Spinal cord (tissue), 10 donors: Measurements from ENCODE around the gene ADSL. TPM values are rescaled to one million over a fixed set of nuclear protein-coding genes. Genes with fewer than 3 reads are reported as not detected.

Source experiments
- DNase-seq, 6 donors: peaks; one replicate each; pipeline versions ENCODE4 v3.0.0 to v3.0.0-alpha.2; 2013 to 2015; ENCODE audit warnings: low spot score in 6 of 6, low read depth in 4 of 6
- H3K27ac ChIP-seq: one replicate; pipeline ENCODE4 v1.5.1; 2013; ENCODE audit warnings: low read depth, low read length, control low read depth
- H3K27me3 ChIP-seq: one replicate; pipeline ENCODE4 v1.6.1; 2013; ENCODE audit warnings: low read length; ENCODE audit not compliant: control insufficient read depth, insufficient read depth
- H3K36me3 ChIP-seq: one replicate; pipeline ENCODE4 v1.6.1; 2013; ENCODE audit warnings: low read length; ENCODE audit not compliant: control insufficient read depth, insufficient read depth
- H3K4me1 ChIP-seq: one replicate; pipeline ENCODE4 v1.6.1; 2013; ENCODE audit warnings: low read length; ENCODE audit not compliant: control insufficient read depth, insufficient read depth
- H3K4me3 ChIP-seq: one replicate; pipeline ENCODE4 v1.5.1; 2013; ENCODE audit warnings: low read depth, low read length, control low read depth
- H3K9me3 ChIP-seq: one replicate; pipeline ENCODE4 v1.6.1; 2013; ENCODE audit warnings: low read length; ENCODE audit not compliant: control insufficient read depth, insufficient read depth
- WGBS: methylation state at CpG from one replicate; pipeline ENCODE4 v1.1.5; 2013; ENCODE audit warnings: missing lambda C conversion rate; ENCODE audit not compliant: insufficient coverage; 5-methylcytosine and 5-hydroxymethylcytosine counted together
- polyA plus RNA-seq, 2 donors: library from polyadenylated mRNA; unstranded; fragments of 120-200 nt; gene quantifications; one replicate each; pipeline ENCODE4 v1.2.1, GENCODE V29; 2013; ENCODE audit not compliant: insufficient read length in 2 of 2
- total RNA-seq, 2 donors: library from RNA; depleted of rRNA in 1 of 2; stranded (reverse); fragments of 120-200 nt in 1 of 2; fragments of >200 nt in 1 of 2; gene quantifications; one replicate each; pipeline versions ENCODE4 v1.2.3 to v1.2.4, GENCODE V29; 2013 to 2014
- donor health status: healthy.

The ADSL gene
- total and polyA plus RNA-seq, 4 donors = 50.3 to 77.2 (median 64.2) TPM

DNA sequence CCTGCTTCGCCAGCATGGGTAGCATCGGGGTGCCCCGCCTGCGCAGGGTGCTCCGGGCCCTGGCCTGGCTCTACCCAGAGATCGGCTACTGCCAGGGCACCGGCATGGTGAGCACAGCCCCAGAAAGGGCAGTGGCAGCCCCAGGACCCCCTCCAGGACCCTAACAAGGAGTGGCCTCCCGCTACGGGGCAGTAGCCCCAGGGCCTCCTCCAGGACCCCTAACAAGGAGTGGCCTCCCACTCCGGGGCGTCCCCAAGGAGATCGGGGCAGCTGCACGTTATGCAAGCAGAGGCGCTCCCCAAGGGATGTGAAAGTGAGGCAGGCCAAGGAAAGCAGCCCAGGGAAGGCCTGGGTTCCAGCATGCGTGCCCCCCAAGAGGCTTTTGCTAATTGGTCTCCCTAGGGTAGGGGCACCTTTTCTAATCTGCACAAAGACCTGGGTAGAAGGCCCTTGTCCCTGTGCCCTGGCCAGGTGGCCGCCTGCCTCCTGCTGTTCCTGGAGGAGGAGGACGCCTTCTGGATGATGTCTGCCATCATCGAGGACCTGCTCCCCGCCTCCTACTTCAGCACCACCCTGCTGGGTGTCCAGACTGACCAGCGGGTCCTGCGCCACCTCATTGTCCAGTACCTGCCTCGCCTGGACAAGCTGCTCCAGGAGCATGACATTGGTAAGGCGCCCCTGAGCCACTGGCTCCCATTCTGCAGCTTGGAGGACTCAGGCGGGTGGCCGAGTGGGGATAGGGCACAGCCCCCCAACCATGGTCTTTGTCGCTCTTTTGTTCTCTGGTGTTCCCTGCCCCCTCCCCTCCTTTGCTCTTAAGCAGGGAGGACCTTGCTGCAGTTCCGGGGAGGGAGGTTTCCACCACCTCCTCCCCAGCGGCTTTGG, 59.1 kb downstream of the ADSL start:
- 92% methylated on average over 26 of the region's 28 CpGs for WGBS
- Histone ChIP-seq H3K36me3 (peaks cover 85% of the 10 kb centered on the region), H3K9me3 (no peaks in the 10 kb centered on the region), H3K27ac (no peak overlapping the region), H3K27me3 (no peaks in the 10 kb centered on the region), H3K4me1 (no peaks in the 10 kb centered on the region), H3K4me3 (no peak overlapping the region)
- DNase-seq = no peak

DNA sequence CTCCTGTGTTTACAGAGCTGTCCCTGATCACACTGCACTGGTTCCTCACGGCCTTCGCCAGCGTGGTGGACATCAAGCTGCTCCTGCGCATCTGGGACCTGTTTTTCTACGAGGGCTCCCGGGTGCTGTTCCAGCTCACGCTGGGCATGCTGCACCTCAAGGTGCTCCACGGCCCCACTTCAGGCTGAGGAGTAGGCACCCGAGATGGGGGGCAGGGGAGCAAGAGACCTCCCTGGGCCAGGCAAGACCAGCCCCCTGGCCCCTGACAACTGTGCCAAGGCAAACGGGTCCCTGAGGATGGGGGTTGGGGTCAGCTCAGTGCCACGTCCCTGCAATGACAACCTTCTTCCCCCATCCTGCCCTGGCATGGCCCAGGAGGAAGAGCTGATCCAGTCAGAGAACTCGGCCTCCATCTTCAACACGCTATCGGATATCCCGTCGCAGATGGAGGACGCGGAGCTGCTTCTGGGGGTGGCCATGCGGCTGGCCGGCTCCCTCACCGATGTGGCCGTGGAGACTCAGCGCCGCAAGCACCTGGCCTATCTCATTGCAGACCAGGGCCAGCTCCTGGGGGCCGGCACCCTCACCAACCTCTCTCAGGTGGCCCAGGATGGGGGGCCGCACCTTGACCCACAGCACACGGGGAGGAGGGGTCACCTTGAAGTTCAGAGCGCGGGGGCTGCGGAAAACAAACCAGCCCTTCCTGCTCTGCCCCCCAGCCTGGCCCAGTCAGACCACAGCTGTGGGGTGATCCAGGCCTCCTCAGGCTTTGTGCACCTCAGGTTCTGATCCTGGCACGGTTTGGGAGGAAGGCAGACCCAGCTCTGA, 60.0 kb downstream of the ADSL start:
- H3K4me3 ChIP-seq = no peak overlapping the region
- DNase-seq = no peak
- no peaks in the 10 kb centered on the region for H3K4me1 ChIP-seq
- H3K9me3 ChIP-seq = no peaks in the 10 kb centered on the region
- peaks cover 86% of the 10 kb centered on the region for H3K36me3 ChIP-seq
- 93% methylated on average over 31 of the region's 31 CpGs for WGBS
- no peak overlapping the region for H3K27ac ChIP-seq
- H3K27me3 ChIP-seq = no peaks in the 10 kb centered on the region

DNA sequence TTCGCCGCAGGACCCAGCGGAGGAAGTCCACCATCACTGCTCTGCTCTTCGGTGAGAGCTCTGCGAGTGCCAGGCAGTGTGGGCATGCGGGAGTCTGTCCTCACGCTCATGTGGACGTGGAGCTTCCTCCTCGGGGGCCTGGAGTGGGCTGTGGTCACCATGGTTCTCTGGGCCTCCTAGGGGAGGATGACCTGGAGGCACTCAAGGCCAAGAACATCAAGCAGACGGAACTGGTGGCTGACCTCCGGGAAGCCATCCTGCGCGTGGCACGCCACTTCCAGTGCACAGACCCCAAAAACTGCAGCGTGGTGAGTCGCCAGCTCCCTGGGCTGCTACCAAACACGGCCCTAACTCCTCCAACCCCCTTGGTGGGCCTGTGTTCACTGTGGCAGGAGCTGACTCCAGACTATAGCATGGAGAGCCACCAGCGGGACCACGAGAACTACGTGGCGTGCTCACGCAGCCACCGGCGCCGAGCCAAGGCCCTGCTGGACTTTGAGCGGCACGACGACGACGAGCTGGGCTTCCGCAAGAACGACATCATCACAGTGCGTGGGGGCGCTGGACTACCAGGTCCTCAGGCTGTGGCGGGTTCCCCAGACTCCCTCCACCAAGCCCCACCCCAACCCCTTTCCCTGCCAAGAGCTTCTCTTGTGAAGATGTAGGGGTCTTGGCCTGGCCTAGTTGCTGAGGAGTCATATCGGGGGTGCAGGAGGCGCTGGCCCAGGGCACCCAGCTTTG, 60.9 kb downstream of the ADSL start:
- WGBS = 93% methylated on average over 34 of the region's 37 CpGs
- no peak for DNase-seq
- Histone ChIP-seq H3K4me3 (no peak overlapping the region), H3K9me3 (no peaks in the 10 kb centered on the region), H3K36me3 (peaks cover 84% of the 10 kb centered on the region), H3K27me3 (no peaks in the 10 kb centered on the region), H3K4me1 (no peaks in the 10 kb centered on the region), H3K27ac (no peak overlapping the region)

DNA sequence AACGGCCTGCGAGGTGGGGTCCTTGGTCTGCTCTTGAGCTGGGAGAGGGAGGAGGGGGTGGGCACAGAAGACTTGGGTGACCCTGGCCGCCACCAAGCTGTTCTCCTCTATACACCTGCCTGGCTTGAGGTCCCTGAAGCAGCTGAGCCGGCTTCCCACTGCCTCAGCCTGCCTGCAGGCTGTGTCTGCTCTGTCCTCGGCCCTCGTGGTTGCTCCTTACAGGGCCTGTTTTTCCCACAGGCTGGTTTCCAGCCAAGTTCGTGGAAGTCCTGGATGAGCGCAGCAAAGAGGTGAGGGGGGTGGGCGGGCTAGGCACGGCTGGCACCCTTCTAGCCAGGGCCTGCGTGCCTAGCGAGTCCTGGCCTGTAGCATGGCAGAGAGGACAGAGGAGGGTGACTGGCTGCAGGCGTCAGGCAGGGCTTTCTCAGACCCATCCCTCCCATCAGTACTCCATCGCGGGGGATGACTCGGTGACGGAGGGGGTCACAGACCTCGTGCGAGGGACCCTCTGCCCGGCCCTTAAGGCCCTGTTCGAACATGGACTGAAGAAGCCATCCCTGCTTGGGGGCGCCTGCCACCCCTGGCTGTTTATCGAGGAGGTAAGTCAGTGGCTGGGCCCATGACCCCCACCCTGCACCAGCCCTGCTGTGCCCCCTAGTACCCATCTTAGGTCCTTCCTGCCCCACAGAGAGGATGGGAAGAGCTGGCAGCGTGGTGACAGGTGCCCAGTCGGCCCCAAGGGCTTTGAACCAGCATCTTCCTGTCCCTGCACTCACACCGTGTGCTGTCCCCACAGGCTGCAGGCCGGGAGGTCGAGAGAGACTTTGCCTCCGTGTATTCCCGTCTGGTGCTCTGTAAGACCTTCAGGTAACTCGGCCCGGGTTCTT, 61.8 kb downstream of the ADSL start:
- no peaks in the 10 kb centered on the region for H3K27me3 ChIP-seq
- WGBS = 95% methylated on average over 28 of the region's 32 CpGs
- DNase-seq = no peak
- H3K4me3 ChIP-seq = no peak overlapping the region
- no peak overlapping the region for H3K27ac ChIP-seq
- H3K36me3 ChIP-seq = peaks cover 84% of the 10 kb centered on the region
- no peaks in the 10 kb centered on the region for H3K9me3 ChIP-seq
- H3K4me1 ChIP-seq = no peaks in the 10 kb centered on the region

GRCh38 chr22:40408718-40409612, 62.7 kb downstream of the ADSL start:
- H3K9me3 ChIP-seq = no peaks in the 10 kb centered on the region
- H3K27ac ChIP-seq = no peak overlapping the region
- no peaks in the 10 kb centered on the region for H3K4me1 ChIP-seq
- no peak overlapping the region for H3K4me3 ChIP-seq
- WGBS = 90% methylated on average over 18 of the region's 21 CpGs
- H3K27me3 ChIP-seq = no peaks in the 10 kb centered on the region
- peaks cover 78% of the 10 kb centered on the region for H3K36me3 ChIP-seq
- DNase-seq = no peak

DNA sequence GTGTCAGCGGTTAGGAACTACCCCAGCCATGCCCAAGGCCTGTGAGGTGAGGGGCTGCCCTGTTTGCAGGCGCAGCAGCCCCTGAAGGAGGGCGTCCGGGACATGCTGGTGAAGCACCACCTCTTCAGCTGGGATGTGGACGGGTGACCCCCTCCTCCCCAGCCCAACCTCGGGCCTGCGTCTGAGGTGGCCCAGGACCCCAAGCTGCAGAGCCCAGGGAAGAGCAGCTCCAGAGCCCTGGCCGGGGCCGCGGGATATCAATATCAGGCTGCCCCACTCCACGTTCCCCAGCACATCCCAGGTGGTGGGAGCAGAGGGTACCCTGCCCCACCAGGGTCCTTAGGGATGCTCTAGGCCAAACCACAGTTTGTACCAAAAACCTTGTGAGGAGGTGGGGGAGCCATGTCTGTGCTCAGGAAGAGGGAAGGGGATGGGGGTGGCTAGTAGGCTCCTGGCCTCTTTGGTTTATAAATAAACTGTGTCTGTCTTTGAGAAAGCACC, 63.4 kb downstream of the ADSL start:
- Histone ChIP-seq H3K4me1 (no peaks in the 10 kb centered on the region), H3K36me3 (peaks cover 71% of the 10 kb centered on the region), H3K27me3 (no peaks in the 10 kb centered on the region), H3K4me3 (no peak overlapping the region), H3K9me3 (no peaks in the 10 kb centered on the region), H3K27ac (no peak overlapping the region)
- DNase-seq = no peak
- WGBS = 92% methylated on average over 11 of the region's 11 CpGs

GRCh38 chr22:40410272-40410671, 64.0 kb downstream of the ADSL start:
- Histone ChIP-seq H3K27me3 (no peaks in the 10 kb centered on the region), H3K4me1 (peaks cover 5% of the 10 kb centered on the region), H3K27ac (no peak overlapping the region), H3K4me3 (no peak overlapping the region), H3K9me3 (no peaks in the 10 kb centered on the region), H3K36me3 (peaks cover 71% of the 10 kb centered on the region)
- 96% methylated on average over 8 of the region's 8 CpGs for WGBS
- DNase-seq = no peak

- 89% methylated on average over 6 of the region's 13 CpGs for WGBS
- Histone ChIP-seq H3K4me3 (no peak overlapping the region), H3K4me1 (peaks cover 10% of the 10 kb centered on the region), H3K27ac (no peak overlapping the region), H3K36me3 (peaks cover 71% of the 10 kb centered on the region), H3K9me3 (no peaks in the 10 kb centered on the region), H3K27me3 (no peaks in the 10 kb centered on the region)
- DNase-seq = no peak
Measured at GRCh38 chr22:40410731-40411505, 64.6 kb downstream of the ADSL start.
